Adrenal gland (tissue), 5 donors: ENCODE data around the gene SYNCRIP.

ENCODE experiments used
- POLR2A ChIP-seq, 2 donors: fragments of 450-650 bp; IDR thresholded peaks; one replicate each; pipeline ENCODE4 v1.6.1; 2017; ENCODE audit warnings: antibody characterized with exemption in 2 of 2, mild to moderate bottlenecking in 2 of 2, moderate library complexity in 1 of 2
- TF ChIP-seq, protein P1 (sequence below), 6 experiments: fragments of 450-650 bp in 4 of 6; fragments of 200-600 bp in 2 of 6; sonication (generic) in 1 of 6; IDR thresholded peaks; 1 replicate in 5 of 6; 2 replicates in 1 of 6; pipeline versions ENCODE4 v1.5.1 to v1.8.0; 2016 to 2021; ENCODE audit warnings: antibody characterized with exemption in 6 of 6, mild to moderate bottlenecking in 2 of 6, moderate library complexity in 1 of 6
- donor health status: DM: no; HTN: no; CAD: no.

DNA sequence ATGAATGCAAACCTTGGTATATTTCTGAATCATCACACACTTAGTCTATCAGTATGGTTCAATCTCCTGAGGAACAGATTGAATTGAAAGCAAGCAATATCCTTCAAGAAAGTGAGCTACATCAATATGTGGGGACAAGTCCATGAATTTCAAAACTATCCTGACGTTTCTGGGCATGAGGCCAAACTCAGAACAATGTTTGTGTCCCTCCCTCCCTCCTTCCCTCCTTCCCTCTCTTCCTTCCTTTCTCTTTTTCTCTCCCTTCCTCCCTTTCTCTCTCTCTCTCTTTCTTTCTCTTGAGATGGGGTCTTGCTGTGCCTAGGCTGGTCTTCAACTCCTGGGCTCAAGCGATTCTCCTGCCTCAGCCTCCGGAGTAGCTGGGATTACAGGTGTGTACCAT lies 27.9 kb upstream of the SYNCRIP start:
- TF ChIP-seq, protein P1, sequence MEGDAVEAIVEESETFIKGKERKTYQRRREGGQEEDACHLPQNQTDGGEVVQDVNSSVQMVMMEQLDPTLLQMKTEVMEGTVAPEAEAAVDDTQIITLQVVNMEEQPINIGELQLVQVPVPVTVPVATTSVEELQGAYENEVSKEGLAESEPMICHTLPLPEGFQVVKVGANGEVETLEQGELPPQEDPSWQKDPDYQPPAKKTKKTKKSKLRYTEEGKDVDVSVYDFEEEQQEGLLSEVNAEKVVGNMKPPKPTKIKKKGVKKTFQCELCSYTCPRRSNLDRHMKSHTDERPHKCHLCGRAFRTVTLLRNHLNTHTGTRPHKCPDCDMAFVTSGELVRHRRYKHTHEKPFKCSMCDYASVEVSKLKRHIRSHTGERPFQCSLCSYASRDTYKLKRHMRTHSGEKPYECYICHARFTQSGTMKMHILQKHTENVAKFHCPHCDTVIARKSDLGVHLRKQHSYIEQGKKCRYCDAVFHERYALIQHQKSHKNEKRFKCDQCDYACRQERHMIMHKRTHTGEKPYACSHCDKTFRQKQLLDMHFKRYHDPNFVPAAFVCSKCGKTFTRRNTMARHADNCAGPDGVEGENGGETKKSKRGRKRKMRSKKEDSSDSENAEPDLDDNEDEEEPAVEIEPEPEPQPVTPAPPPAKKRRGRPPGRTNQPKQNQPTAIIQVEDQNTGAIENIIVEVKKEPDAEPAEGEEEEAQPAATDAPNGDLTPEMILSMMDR (IDR thresholded peaks at IDR 0.05) = no peak
- TF ChIP-seq POLR2A (IDR thresholded peaks at IDR 0.05) = no peak
